ENCODE results near the gene PAQR8. TPM values are rescaled to one million over a fixed set of nuclear protein-coding genes. Genes with fewer than 3 reads are reported as not detected.

PAQR8 gene
- total and polyA plus RNA-seq, 2 donors (not counting 1 experiment from before 2014, with no cell fraction given): 2.6 to 6.1 TPM

DNA sequence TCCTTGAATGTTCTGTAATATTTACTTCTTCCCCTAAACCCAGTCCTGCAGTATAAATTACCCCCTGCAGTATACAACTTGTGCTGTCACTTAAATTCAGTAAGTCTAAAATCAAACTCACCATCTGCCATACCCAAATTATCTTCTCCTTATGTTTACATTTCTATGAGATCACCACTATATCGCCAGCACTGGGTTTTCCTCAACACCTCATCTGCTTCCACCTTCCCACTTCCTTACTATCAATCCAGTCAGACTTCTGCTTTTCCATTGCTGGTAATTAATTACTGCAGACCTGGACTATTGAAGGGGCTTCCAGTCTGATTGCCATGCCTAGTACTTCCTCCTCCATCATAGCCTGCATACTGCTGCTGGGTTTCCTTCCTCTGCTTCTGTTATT is 73.4 kb downstream of the PAQR8 start:
- no peak for DNase-seq (ENCODE audit: low read depth in 2 of 2)
- Histone ChIP-seq H3K79me2 (ENCODE audit: control insufficient read depth, insufficient read depth, low read length) (no peaks in the 10 kb centered on the region), H3K27ac (ENCODE audit: insufficient read depth, low read length) (no peak overlapping the region), H3K4me3 (replicated peaks in 1 of 4; ENCODE audit: control extremely low read depth in 1 of 4, insufficient read depth in 1 of 4, low read depth in 3 of 4, low read length in 4 of 4) (no peak overlapping the region), H4K20me1 (ENCODE audit: control insufficient read depth, extremely low read depth, insufficient read depth, low read length) (no peaks in the 10 kb centered on the region), H3K9ac (ENCODE audit: insufficient read depth, low read length) (no peak overlapping the region), H3K27me3 (ENCODE audit: control insufficient read depth, insufficient read depth, low read length) (no peaks in the 10 kb centered on the region), H3K4me2 (ENCODE audit: extremely low read depth, insufficient read depth, low read length) (no peak overlapping the region), H3K4me1 (ENCODE audit: control insufficient read depth, extremely low read depth, insufficient read depth, low read length) (no peaks in the 10 kb centered on the region), H2AFZ (ENCODE audit: low read length) (no peak overlapping the region), H3K9me3 (ENCODE audit: control insufficient read depth, insufficient read depth, low read depth, low read length) (no peaks in the 10 kb centered on the region), H3K36me3 (ENCODE audit: control insufficient read depth, insufficient read depth, low read length) (no peaks in the 10 kb centered on the region)
- TF ChIP-seq EZH2 (IDR thresholded peaks at IDR 0.05; ENCODE audit: low read length, missing control alignments): no peak
- TF ChIP-seq, protein P1, sequence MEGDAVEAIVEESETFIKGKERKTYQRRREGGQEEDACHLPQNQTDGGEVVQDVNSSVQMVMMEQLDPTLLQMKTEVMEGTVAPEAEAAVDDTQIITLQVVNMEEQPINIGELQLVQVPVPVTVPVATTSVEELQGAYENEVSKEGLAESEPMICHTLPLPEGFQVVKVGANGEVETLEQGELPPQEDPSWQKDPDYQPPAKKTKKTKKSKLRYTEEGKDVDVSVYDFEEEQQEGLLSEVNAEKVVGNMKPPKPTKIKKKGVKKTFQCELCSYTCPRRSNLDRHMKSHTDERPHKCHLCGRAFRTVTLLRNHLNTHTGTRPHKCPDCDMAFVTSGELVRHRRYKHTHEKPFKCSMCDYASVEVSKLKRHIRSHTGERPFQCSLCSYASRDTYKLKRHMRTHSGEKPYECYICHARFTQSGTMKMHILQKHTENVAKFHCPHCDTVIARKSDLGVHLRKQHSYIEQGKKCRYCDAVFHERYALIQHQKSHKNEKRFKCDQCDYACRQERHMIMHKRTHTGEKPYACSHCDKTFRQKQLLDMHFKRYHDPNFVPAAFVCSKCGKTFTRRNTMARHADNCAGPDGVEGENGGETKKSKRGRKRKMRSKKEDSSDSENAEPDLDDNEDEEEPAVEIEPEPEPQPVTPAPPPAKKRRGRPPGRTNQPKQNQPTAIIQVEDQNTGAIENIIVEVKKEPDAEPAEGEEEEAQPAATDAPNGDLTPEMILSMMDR (conservative IDR thresholded peaks at IDR 0.05 in 1 of 2, IDR thresholded peaks at IDR 0.05 in 1 of 2; ENCODE audit: low read depth in 1 of 2, low read length in 2 of 2): no peak

- TF ChIP-seq, protein P1 (conservative IDR thresholded peaks at IDR 0.05 in 1 of 2, IDR thresholded peaks at IDR 0.05 in 1 of 2; ENCODE audit: low read depth in 1 of 2, low read length in 2 of 2): no peak
- no peak for TF ChIP-seq EZH2 (IDR thresholded peaks at IDR 0.05; ENCODE audit: low read length, missing control alignments)
- no peaks in the 10 kb centered on the region for H4K20me1 ChIP-seq (ENCODE audit: control insufficient read depth, extremely low read depth, insufficient read depth, low read length)
Observed at GRCh38 chr6:52438926-52439325, 77.0 kb downstream of the PAQR8 start.

GRCh38 chr6:52454556-52454955 is 92.6 kb downstream of the PAQR8 start:
- no peak overlapping the region for H2AFZ ChIP-seq (ENCODE audit: low read length)
- H3K27me3 ChIP-seq (ENCODE audit: control insufficient read depth, insufficient read depth, low read length): no peaks in the 10 kb centered on the region
- no peak overlapping the region for H3K4me2 ChIP-seq (ENCODE audit: extremely low read depth, insufficient read depth, low read length)
- no peak overlapping the region for H3K4me3 ChIP-seq (replicated peaks in 1 of 4; ENCODE audit: control extremely low read depth in 1 of 4, insufficient read depth in 1 of 4, low read depth in 3 of 4, low read length in 4 of 4)
- peak in 1 of 2 donors; percentile 79 for DNase-seq (ENCODE audit: low read depth in 2 of 2)
- H4K20me1 ChIP-seq (ENCODE audit: control insufficient read depth, extremely low read depth, insufficient read depth, low read length): no peaks in the 10 kb centered on the region
- no peaks in the 10 kb centered on the region for H3K79me2 ChIP-seq (ENCODE audit: control insufficient read depth, insufficient read depth, low read length)
- no peaks in the 10 kb centered on the region for H3K4me1 ChIP-seq (ENCODE audit: control insufficient read depth, extremely low read depth, insufficient read depth, low read length)
- H3K9ac ChIP-seq (ENCODE audit: insufficient read depth, low read length): no peak overlapping the region
- H3K27ac ChIP-seq (ENCODE audit: insufficient read depth, low read length): no peak overlapping the region
- no peaks in the 10 kb centered on the region for H3K36me3 ChIP-seq (ENCODE audit: control insufficient read depth, insufficient read depth, low read length)
- no peaks in the 10 kb centered on the region for H3K9me3 ChIP-seq (ENCODE audit: control insufficient read depth, insufficient read depth, low read depth, low read length)
- TF ChIP-seq, protein P1 (conservative IDR thresholded peaks at IDR 0.05 in 1 of 2, IDR thresholded peaks at IDR 0.05 in 1 of 2; ENCODE audit: low read depth in 1 of 2, low read length in 2 of 2): no peak
- no peak for TF ChIP-seq EZH2 (IDR thresholded peaks at IDR 0.05; ENCODE audit: low read length, missing control alignments)

More at GRCh38 chr6:52438926-52439325, 77.0 kb downstream of the PAQR8 start:
- no peaks in the 10 kb centered on the region for H3K9me3 ChIP-seq (ENCODE audit: control insufficient read depth, insufficient read depth, low read depth, low read length)
- no peaks in the 10 kb centered on the region for H3K36me3 ChIP-seq (ENCODE audit: control insufficient read depth, insufficient read depth, low read length)
- no peak overlapping the region for H3K9ac ChIP-seq (ENCODE audit: insufficient read depth, low read length)
- H3K4me2 ChIP-seq (ENCODE audit: extremely low read depth, insufficient read depth, low read length): no peak overlapping the region
- H3K27ac ChIP-seq (ENCODE audit: insufficient read depth, low read length): no peak overlapping the region
- H3K4me3 ChIP-seq (replicated peaks in 1 of 4; ENCODE audit: control extremely low read depth in 1 of 4, insufficient read depth in 1 of 4, low read depth in 3 of 4, low read length in 4 of 4): no peak overlapping the region
- no peaks in the 10 kb centered on the region for H3K4me1 ChIP-seq (ENCODE audit: control insufficient read depth, extremely low read depth, insufficient read depth, low read length)
- H3K79me2 ChIP-seq (ENCODE audit: control insufficient read depth, insufficient read depth, low read length): no peaks in the 10 kb centered on the region
- H2AFZ ChIP-seq (ENCODE audit: low read length): no peak overlapping the region
- DNase-seq (ENCODE audit: low read depth in 2 of 2): no peak
- H3K27me3 ChIP-seq (ENCODE audit: control insufficient read depth, insufficient read depth, low read length): no peaks in the 10 kb centered on the region
